Breast epithelium (tissue), 4 donors: ENCODE results near the gene BAD. TPM values are rescaled to one million over a fixed set of nuclear protein-coding genes. Genes with fewer than 3 reads are reported as not detected.

ENCODE experiments used
- DNase-seq, 2 donors: peaks; one replicate each; pipeline ENCODE4 v3.0.0-alpha.2; 2019; ENCODE audit warnings: low spot score in 2 of 2
- H3K27ac ChIP-seq, 2 donors: fragments of 200-600 bp; sonication (generic) in 1 of 2; one replicate each; pipeline ENCODE4 v1.5.1; 2016 to 2019; ENCODE audit warnings: mild to moderate bottlenecking in 1 of 2
- H3K27me3 ChIP-seq, 2 donors: fragments of 200-600 bp; sonication (generic) in 1 of 2; one replicate each; pipeline versions ENCODE4 v1.5.1 to v1.6.0; 2017 to 2019; ENCODE audit warnings: control low read depth in 1 of 2, mild to moderate bottlenecking in 1 of 2
- H3K36me3 ChIP-seq: fragments of 200-600 bp; one replicate; pipeline ENCODE4 v1.5.1; 2019
- H3K4me1 ChIP-seq, 2 donors: fragments of 200-600 bp; sonication (generic); one replicate each; pipeline ENCODE4 v1.5.1; 2016 to 2019; ENCODE audit warnings: control low read depth in 1 of 2
- H3K4me3 ChIP-seq, 3 donors: fragments of 200-600 bp; sonication (generic); 1 replicate in 2 of 3; 2 replicates in 1 of 3; pipeline ENCODE4 v1.5.1; 2016 to 2019; ENCODE audit warnings: mild to moderate bottlenecking in 3 of 3, moderate library complexity in 2 of 3
- H3K9me3 ChIP-seq, 2 donors: fragments of 200-600 bp; sonication (generic) in 1 of 2; one replicate each; pipeline ENCODE4 v1.5.1; 2016 to 2019; ENCODE audit warnings: control low read depth in 1 of 2
- POLR2A ChIP-seq: fragments of 450-650 bp; IDR thresholded peaks from one replicate; pipeline ENCODE4 v1.6.1; 2016; ENCODE audit warnings: antibody characterized with exemption, mild to moderate bottlenecking, moderate library complexity
- POLR2AphosphoS5 ChIP-seq, 3 donors: sonication (generic); formaldehyde crosslinking; IDR thresholded peaks; one replicate each; pipeline ENCODE4 v1.6.1; 2017; ENCODE audit warnings: antibody characterized with exemption in 3 of 3
- intact Hi-C: fragments of 100-400 bp; cut with DNase I; formaldehyde crosslinking; loops from one replicate; pipeline ENCODE4 v1.15.1; 2023; ENCODE audit warnings: low total_unique reads
- total RNA-seq, 3 donors: library from RNA; depleted of rRNA; stranded (reverse); fragments of >200 nt; gene quantifications; one replicate each; pipeline ENCODE4 v1.1.0, GENCODE V29; 2016
- TF ChIP-seq, protein P1 (sequence below), 3 donors: fragments of 450-650 bp; IDR thresholded peaks; one replicate each; pipeline ENCODE4 v1.5.1; 2016 to 2017; ENCODE audit warnings: antibody characterized with exemption in 3 of 3, mild to moderate bottlenecking in 3 of 3, moderate library complexity in 3 of 3

BAD gene
- total RNA-seq, 3 donors from 2014 or later = 80.3 to 107 (median 87.5) TPM

DNA sequence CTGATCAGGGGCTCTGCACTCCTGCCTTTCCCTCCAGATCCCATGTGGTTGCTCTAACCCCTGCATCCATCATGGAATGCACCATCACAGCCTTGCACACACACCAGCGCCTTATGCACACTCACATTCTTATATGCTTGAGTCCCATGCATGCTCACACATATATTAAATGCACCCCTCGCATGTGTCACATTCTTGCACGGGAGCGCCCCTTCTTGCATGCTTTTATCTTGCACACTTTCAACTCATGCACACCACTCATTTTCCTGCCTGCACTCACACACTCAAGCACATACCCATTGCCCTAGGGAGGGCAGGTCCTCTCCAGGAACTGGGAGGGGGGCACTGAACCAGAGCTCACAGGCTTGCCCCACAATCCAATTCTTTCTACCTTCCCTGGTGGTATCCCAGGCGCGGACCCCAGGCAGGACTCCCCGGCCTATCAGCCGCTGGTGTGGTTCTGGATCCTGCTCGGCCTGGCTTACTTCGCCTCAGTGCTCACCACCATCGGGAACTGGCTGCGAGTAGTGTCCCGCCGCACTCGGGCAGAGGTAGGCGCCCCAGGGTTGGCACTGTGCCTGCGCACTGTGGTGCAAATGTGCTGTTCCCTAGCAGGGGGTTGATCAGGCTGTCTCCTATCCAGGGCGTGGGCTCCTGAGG is 13.4 kb upstream of the BAD start:
- peaks cover 3 to 45% of the 10 kb centered on the region in 2 donors for H3K27me3 ChIP-seq
- peaks cover 13 to 15% of the 10 kb centered on the region in 2 donors for H3K4me1 ChIP-seq
- H3K27ac ChIP-seq = no peak overlapping the region
- intact Hi-C loops = no loop called here
- no peak overlapping the region for H3K4me3 ChIP-seq
- H3K9me3 ChIP-seq = no peaks in the 10 kb centered on the region
- TF ChIP-seq POLR2A (no peak), POLR2AphosphoS5 (IDR thresholded peaks at IDR 0.05) (no peak)
- TF ChIP-seq, protein P1, sequence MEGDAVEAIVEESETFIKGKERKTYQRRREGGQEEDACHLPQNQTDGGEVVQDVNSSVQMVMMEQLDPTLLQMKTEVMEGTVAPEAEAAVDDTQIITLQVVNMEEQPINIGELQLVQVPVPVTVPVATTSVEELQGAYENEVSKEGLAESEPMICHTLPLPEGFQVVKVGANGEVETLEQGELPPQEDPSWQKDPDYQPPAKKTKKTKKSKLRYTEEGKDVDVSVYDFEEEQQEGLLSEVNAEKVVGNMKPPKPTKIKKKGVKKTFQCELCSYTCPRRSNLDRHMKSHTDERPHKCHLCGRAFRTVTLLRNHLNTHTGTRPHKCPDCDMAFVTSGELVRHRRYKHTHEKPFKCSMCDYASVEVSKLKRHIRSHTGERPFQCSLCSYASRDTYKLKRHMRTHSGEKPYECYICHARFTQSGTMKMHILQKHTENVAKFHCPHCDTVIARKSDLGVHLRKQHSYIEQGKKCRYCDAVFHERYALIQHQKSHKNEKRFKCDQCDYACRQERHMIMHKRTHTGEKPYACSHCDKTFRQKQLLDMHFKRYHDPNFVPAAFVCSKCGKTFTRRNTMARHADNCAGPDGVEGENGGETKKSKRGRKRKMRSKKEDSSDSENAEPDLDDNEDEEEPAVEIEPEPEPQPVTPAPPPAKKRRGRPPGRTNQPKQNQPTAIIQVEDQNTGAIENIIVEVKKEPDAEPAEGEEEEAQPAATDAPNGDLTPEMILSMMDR (IDR thresholded peaks at IDR 0.05) = no peak
- no peaks in the 10 kb centered on the region for H3K36me3 ChIP-seq
- no peak for DNase-seq

DNA sequence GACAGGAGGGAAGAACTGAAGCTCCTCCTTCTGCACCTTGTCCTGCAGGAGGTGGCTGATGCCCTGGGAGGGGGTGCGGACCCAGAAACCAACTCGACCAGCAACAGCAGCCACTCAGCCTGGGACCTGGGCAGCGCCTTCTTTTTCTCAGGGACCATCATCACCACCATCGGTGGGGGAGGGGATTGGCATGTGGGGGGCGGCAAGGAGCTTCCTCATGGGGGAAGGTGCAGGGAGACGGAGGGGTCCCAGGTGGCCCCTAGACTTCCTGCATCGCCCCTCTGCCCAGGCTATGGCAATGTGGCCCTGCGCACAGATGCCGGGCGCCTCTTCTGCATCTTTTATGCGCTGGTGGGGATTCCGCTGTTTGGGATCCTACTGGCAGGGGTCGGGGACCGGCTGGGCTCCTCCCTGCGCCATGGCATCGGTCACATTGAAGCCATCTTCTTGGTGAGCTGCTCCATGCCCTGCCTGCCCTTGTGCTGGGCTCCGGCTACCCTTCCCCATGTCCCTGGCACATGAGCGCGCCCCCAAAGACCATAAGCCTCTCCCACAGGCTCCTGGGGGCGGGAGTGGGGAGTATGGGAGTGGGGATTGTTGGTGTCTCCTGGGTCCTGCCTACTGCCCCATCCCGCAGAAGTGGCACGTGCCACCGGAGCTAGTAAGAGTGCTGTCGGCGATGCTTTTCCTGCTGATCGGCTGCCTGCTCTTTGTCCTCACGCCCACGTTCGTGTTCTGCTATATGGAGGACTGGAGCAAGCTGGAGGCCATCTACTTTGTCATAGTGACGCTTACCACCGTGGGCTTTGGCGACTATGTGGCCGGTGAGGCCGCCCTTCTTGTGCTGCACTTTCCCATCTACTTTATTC is 12.6 kb upstream of the BAD start:
- Histone ChIP-seq H3K4me3 (no peak overlapping the region), H3K27ac (no peak overlapping the region), H3K9me3 (no peaks in the 10 kb centered on the region), H3K27me3 (peaks cover 3 to 53% of the 10 kb centered on the region in 2 donors), H3K4me1 (peaks cover 17 to 20% of the 10 kb centered on the region in 2 donors), H3K36me3 (no peaks in the 10 kb centered on the region)
- intact Hi-C loops = no loop called here
- TF ChIP-seq, protein P1 (IDR thresholded peaks at IDR 0.05) = no peak
- TF ChIP-seq POLR2A (no peak), POLR2AphosphoS5 (IDR thresholded peaks at IDR 0.05) (no peak)
- DNase-seq = no peak

DNA sequence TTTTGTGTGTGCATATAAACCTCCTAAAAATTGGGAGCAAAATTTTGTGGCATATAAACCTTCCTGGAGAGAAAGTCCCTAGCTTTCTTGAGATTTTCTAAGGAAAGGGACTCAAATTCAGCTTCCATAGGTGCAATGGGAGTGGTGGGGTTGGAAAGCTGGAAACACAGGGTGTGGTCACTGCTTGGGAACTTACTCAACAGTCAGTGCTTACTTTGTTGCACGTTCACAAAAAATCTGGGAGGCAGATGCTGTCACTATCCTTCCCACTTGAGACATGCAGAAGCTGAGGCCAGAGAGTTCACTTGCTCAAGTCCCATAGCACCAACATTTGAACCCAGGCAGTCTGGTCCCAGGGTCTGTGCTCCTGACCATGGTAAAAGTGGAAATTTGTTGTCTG is 11.8 kb upstream of the BAD start:
- Histone ChIP-seq H3K27ac (no peak overlapping the region), H3K4me1 (peaks cover 21 to 27% of the 10 kb centered on the region in 2 donors), H3K27me3 (peaks cover 10 to 61% of the 10 kb centered on the region in 2 donors), H3K4me3 (no peak overlapping the region), H3K9me3 (no peaks in the 10 kb centered on the region), H3K36me3 (no peaks in the 10 kb centered on the region)
- DNase-seq = no peak
- TF ChIP-seq, protein P1 (IDR thresholded peaks at IDR 0.05) = no peak
- no peak for TF ChIP-seq POLR2A
- no peak for TF ChIP-seq POLR2AphosphoS5 (IDR thresholded peaks at IDR 0.05)
- intact Hi-C loops = no loop called here

DNA sequence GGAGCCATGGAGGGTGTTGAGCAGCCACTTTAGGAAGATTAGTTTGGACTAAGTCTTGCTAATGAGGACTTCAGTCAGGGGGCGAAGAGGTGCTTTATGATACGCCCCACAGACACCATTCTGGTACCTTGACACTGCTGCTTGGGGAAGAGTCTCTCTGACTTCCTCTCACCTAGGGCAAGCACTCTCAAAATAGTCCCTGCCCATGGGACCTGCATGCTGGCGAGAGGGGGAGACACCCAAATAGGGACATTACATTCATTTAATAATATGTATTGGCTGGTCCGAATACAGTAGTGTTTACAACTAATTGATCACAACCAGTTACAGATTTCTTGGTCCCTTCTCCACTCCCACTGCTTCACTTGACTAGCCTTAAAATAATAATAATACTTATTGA is 11.3 kb upstream of the BAD start:
- Histone ChIP-seq H3K4me3 (no peak overlapping the region), H3K9me3 (no peaks in the 10 kb centered on the region), H3K27ac (no peak overlapping the region), H3K36me3 (no peaks in the 10 kb centered on the region), H3K4me1 (peaks cover 23 to 28% of the 10 kb centered on the region in 2 donors), H3K27me3 (peaks cover 11 to 65% of the 10 kb centered on the region in 2 donors)
- intact Hi-C loops = no loop called here
- no peak for DNase-seq
- TF ChIP-seq, protein P1 (IDR thresholded peaks at IDR 0.05) = no peak
- no peak for TF ChIP-seq POLR2AphosphoS5 (IDR thresholded peaks at IDR 0.05)
- TF ChIP-seq POLR2A = no peak

DNA sequence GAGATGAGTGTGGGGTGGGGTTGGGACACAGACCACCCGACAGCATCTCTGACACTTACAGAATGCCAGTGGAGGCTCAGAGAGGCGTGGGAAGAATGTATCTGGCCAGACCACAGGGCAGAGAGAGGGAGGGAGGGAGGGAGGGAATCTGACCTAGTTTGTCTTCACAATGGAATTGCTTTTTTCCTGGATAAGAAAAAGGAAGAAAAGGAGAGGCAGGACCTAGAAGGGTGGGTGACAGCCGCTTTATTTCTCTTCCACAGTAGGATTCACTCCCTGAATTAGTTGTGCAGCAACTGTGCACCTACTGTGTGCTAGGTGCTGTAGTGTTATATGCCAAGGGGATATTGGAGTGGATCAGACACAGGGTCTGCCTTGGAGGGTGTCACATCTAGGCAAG is 10.3 kb upstream of the BAD start:
- no peak overlapping the region for H3K4me3 ChIP-seq
- intact Hi-C loops = no loop called here
- TF ChIP-seq POLR2AphosphoS5 (IDR thresholded peaks at IDR 0.05) = no peak
- TF ChIP-seq, protein P1 (IDR thresholded peaks at IDR 0.05) = no peak
- no peak for TF ChIP-seq POLR2A
- H3K36me3 ChIP-seq = no peaks in the 10 kb centered on the region
- H3K27ac ChIP-seq = no peak overlapping the region
- peaks cover 11 to 55% of the 10 kb centered on the region in 2 donors for H3K27me3 ChIP-seq
- no peak for DNase-seq
- H3K4me1 ChIP-seq = peaks cover 13 to 22% of the 10 kb centered on the region in 2 donors
- no peaks in the 10 kb centered on the region for H3K9me3 ChIP-seq
